AG04450 (cell line): ENCODE results near the gene PREPL. TPM values are rescaled to one million over a fixed set of nuclear protein-coding genes. Genes with fewer than 3 reads are reported as not detected.
"Not testable (repeated sequence)": the region's sequence is repeated elsewhere in the genome, so short reads cannot be mapped to it uniquely, and the experiment has no call there.

Source experiments
- CTCF ChIA-PET: fragments of 300-600, 350-600 bp; formaldehyde crosslinking; extraction: SDS; loops from one replicate; lab custom pipeline; 2022; ENCODE audit warnings: antibody characterized with exemption, inconsistent platforms; lab: Charles Lee
- POLR2A ChIA-PET: fragments of 350-600 bp; formaldehyde crosslinking; extraction: SDS; loops from one replicate; lab custom pipeline; 2021; ENCODE audit warnings: antibody characterized with exemption, inconsistent platforms; lab: Yijun Ruan, JAX
- DNase-seq: peaks from one replicate; pipeline ENCODE4 v3.0.0-alpha.2; 2011; ENCODE audit warnings: low read depth, low spot score
- H3K27ac ChIP-seq: one replicate; pipeline ENCODE4 v1.5.1; 2012; ENCODE audit warnings: low read depth, low read length, control low read depth
- H3K27me3 ChIP-seq: one replicate; pipeline ENCODE4 v1.6.0; 2012; ENCODE audit warnings: low read length; ENCODE audit not compliant: control insufficient read depth, insufficient read depth
- H3K4me3 ChIP-seq: 2 replicates; pipeline ENCODE4 v1.5.1; 2011; ENCODE audit warnings: mild to moderate bottlenecking, low read depth, low read length, control low read depth
- H3K9me3 ChIP-seq: 2 replicates; pipeline ENCODE4 v1.5.1; 2012; ENCODE audit warnings: low read length; ENCODE audit not compliant: control insufficient read depth, insufficient read depth
- CTCF ChIP-seq: IDR thresholded peaks from 2 replicates; pipeline ENCODE4 v1.5.1; 2011; ENCODE audit warnings: low read depth, low read length, control low read depth, inconsistent platforms
- polyA plus RNA-seq: library from polyadenylated mRNA; depleted of rRNA; stranded (reverse); fragments of >200 nt; gene quantifications from 2 replicates; pipeline ENCODE4 v1.2.3, GENCODE V29; 2011

Gene PREPL
- polyA plus RNA-seq, 1 experiment = 79.6 TPM

GRCh38 chr2:44315945-44316344 is 45.3 kb downstream of the PREPL start:
- no peak for DNase-seq
- POLR2A ChIA-PET = interaction anchor here (0.7 kb wide), 1 partner anchor 36 kb away, joined by 5 read pairs; no protein-coding TSS in a partner anchor
- Histone ChIP-seq H3K4me3 (no peak overlapping the region), H3K27ac (no peak overlapping the region), H3K27me3 (no peaks in the 10 kb centered on the region), H3K9me3 (peaks cover under 1% of the 10 kb centered on the region; the same call in 1 of the 2 replicates)
- TF ChIP-seq CTCF = no peak
- CTCF ChIA-PET = no interaction called here

- DNase-seq = no peak
- no peak for TF ChIP-seq CTCF
- Histone ChIP-seq H3K4me3 (no peak overlapping the region), H3K9me3 (peaks cover 12% of the 10 kb centered on the region), H3K27me3 (no peaks in the 10 kb centered on the region), H3K27ac (no peak overlapping the region)
- CTCF ChIA-PET = interaction anchor here (1.0 to 1.1 kb wide), 2 partner anchors 9 to 270 kb away, joined by 3 read pairs; no protein-coding TSS in a partner anchor
- POLR2A ChIA-PET = no interaction called here
Measured at GRCh38 chr2:44314362-44314761, 46.9 kb downstream of the PREPL start.

- H3K4me3 ChIP-seq = no peak overlapping the region
- CTCF ChIA-PET = no interaction called here
- TF ChIP-seq CTCF = no peak
- H3K27ac ChIP-seq = no peak overlapping the region
- POLR2A ChIA-PET = interaction anchor here (0.7 kb wide), 1 partner anchor 52 kb away, joined by 3 read pairs; no protein-coding TSS in a partner anchor
- no peaks in the 10 kb centered on the region for H3K27me3 ChIP-seq
- H3K9me3 ChIP-seq = peaks cover 12% of the 10 kb centered on the region
- no peak for DNase-seq
Measured at GRCh38 chr2:44310287-44310686, 51.0 kb downstream of the PREPL start.

GRCh38 chr2:44305882-44306281 is 55.4 kb downstream of the PREPL start:
- POLR2A ChIA-PET = no interaction called here
- no peak for TF ChIP-seq CTCF
- no peak for DNase-seq

GRCh38 chr2:44304258-44304657 is 57.0 kb downstream of the PREPL start:
- H3K9me3 ChIP-seq = no peaks in the 10 kb centered on the region
- CTCF ChIA-PET = no interaction called here
- POLR2A ChIA-PET = no interaction called here
- H3K27ac ChIP-seq = no peak overlapping the region
- no peaks in the 10 kb centered on the region for H3K27me3 ChIP-seq
- H3K4me3 ChIP-seq = no peak overlapping the region
- TF ChIP-seq CTCF = no peak
- no peak for DNase-seq

More at GRCh38 chr2:44305882-44306281, 55.4 kb downstream of the PREPL start:
- Histone ChIP-seq H3K4me3 (no peak overlapping the region), H3K9me3 (peaks cover 11% of the 10 kb centered on the region), H3K27me3 (no peaks in the 10 kb centered on the region), H3K27ac (no peak overlapping the region)
- CTCF ChIA-PET = interaction anchor here (0.7 to 1.3 kb wide), 3 partner anchors 10 to 219 kb away, joined by 3 to 8 read pairs (median 5); no protein-coding TSS in a partner anchor

- DNase-seq, POLR2A ChIA-PET, CTCF ChIA-PET, H3K4me3 ChIP-seq, H3K27ac ChIP-seq, H3K9me3 ChIP-seq, H3K27me3 ChIP-seq: not testable (repeated sequence)
Measured at GRCh38 chr2:44303766-44304165, 57.5 kb downstream of the PREPL start.
